Astrocyte of the cerebellum (primary cell): Measurements from ENCODE around the gene OAT.

Experiments
- DNase-seq: peaks from one replicate; pipeline ENCODE4 v3.0.0-alpha.2; 2011; ENCODE audit warnings: low read depth
- H3K4me3 ChIP-seq: 2 replicates; pipeline ENCODE4 v1.5.1; 2011; ENCODE audit warnings: mild to moderate bottlenecking, low read depth, low read length, moderate library complexity
- in situ Hi-C: cut with HindIII; loops from 2 replicates; pipeline ENCODE4 v1.10.0; 2017; ENCODE audit warnings: low sequenced_read_pairs
- TF ChIP-seq, protein P1 (sequence below): IDR thresholded peaks from 2 replicates; pipeline ENCODE4 v1.5.1; 2012; ENCODE audit warnings: low read length, low read depth, moderate library complexity, mild to moderate bottlenecking; ENCODE audit errors: missing control alignments

The OAT gene

DNA sequence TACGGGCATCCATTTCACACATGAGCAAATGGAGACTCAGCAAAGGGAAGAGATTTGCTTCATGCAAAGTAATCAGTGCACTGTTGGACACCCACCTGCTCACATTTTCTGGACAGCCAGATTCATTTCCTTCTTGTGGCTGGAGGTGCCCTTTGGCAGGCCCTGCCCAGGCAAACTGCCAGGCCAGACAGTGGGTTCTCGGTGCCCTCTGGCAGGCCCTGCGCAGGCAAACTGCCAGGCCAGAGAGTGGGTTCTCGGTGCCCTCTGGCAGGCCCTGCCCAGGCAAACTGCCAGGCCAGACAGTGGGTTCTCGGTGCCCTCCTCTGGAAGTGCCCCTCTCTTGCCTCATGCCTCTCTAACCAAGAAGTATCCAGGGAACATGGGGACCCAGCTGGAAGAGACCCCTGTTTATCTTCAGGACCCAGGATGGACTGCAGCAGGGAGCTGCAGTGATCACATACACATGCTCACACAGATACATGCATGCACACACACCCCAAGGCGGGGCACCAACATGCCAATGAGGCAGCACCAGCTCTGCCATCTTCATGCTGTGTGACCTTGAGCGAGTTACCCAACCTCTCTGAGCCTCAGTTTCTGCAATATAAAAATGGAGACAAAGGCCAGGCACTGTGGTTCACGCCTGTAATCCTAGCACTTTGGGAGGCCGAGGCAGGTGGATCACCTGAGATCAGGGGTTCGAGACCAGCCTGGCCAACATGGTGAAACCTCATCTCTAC is 67.1 kb downstream of the OAT start:
- no peak for DNase-seq
- in situ Hi-C loops = no loop called here
- TF ChIP-seq, protein P1, sequence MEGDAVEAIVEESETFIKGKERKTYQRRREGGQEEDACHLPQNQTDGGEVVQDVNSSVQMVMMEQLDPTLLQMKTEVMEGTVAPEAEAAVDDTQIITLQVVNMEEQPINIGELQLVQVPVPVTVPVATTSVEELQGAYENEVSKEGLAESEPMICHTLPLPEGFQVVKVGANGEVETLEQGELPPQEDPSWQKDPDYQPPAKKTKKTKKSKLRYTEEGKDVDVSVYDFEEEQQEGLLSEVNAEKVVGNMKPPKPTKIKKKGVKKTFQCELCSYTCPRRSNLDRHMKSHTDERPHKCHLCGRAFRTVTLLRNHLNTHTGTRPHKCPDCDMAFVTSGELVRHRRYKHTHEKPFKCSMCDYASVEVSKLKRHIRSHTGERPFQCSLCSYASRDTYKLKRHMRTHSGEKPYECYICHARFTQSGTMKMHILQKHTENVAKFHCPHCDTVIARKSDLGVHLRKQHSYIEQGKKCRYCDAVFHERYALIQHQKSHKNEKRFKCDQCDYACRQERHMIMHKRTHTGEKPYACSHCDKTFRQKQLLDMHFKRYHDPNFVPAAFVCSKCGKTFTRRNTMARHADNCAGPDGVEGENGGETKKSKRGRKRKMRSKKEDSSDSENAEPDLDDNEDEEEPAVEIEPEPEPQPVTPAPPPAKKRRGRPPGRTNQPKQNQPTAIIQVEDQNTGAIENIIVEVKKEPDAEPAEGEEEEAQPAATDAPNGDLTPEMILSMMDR = no peak
- no peak overlapping the region for H3K4me3 ChIP-seq

DNA sequence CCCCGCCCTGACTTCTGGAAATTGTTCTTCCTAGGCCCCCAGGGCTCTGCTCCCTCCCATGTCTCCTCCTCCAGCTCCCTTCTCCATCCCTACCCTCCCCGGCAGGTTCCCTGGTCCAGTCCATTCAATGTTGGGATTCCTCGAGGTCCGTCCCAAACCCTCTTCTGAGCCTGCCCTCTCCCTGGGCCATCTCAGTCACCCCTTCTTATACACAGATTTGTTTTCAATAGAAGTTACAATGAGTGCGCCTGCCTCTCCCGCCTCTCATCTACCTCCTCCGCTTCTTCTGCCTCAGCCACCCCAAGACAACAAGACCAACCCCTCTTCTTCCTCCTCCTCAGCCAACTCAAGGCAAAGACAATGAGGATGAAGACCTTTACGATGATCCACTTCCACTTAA is 67.9 kb downstream of the OAT start:
- H3K4me3 ChIP-seq = no peak overlapping the region
- DNase-seq = no peak
- TF ChIP-seq, protein P1 = no peak
- in situ Hi-C loops = no loop called here

DNA sequence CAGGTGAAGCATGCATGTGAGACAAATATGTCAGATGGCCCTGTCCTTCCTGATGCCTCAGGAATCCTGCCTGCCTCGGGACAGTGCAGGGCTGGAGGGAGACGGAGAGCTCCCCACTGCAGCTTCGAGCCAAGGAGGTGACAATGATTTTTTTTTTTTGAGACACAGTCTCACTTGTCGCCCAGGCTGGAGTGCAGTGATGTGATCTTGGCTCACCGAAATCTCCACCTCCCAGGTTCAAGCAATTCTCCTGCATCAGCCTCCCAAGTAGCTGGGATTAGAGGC is 68.8 kb downstream of the OAT start:
- in situ Hi-C loops = no loop called here
- no peak overlapping the region for H3K4me3 ChIP-seq

DNA sequence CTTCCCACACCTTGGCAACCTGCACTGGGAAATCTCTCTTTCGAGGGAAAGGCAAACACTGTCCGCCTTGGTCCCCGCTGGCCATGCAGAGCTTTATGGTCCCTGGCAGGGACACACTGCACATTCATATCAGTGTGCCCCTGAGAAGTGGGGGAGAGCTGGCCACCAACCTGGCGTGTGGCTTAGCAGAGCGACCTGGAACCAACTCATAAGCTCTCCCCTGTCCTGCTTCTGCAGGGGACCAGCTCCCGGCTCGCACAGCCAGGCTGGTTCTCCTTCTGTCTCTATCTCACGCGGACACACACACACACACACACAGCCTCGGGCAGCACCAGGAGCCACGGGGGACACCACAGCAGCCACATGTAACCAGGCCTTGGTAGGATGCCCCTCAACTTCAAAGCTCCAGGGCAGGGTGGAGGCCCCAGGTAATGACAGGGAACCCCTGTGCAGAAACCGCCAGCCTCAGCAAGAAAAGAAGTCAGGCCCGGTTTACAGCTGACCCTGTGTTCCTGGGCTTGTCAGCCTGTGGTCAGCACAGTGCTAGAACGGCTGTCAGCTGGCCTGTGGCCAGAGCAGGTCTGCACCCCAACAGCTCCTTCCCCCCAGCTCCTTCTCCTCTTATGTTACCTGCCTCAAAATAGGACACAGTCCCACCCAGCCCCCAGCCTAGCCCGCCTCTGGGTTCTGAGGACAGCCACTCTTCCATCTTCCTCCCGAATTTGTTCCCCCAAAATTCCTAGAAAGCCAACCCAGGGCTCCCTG is 69.3 kb downstream of the OAT start:
- in situ Hi-C loops = no loop called here

More for the DNA sequence above, 68.8 kb downstream of the OAT start:
- no peak for DNase-seq
- TF ChIP-seq, protein P1 = no peak

DNA sequence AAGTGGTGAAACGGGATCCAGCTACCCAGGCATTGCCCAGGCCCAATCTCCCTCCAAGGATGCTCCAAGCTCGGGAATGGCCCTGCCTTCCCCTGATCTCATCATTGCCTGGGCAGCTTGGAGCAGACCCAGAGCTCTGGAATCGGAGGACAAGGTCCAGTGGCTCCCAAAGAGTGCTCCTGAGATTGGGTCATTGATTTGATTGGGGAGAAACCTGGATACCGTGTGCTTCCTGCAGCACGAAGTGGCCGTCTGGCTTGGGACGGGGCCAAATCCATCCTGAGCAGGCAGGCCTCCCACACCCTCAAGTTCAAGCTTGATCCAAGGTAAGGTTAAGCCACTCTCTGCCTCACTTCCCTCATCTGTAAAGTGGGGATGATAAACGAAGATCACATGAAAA is 69.9 kb downstream of the OAT start:
- no peak overlapping the region for H3K4me3 ChIP-seq
- DNase-seq = no peak
- in situ Hi-C loops = no loop called here
- TF ChIP-seq, protein P1 = no peak

More for the DNA sequence above, 69.3 kb downstream of the OAT start:
- no peak for DNase-seq
- TF ChIP-seq, protein P1 = no peak
- no peak overlapping the region for H3K4me3 ChIP-seq

DNA sequence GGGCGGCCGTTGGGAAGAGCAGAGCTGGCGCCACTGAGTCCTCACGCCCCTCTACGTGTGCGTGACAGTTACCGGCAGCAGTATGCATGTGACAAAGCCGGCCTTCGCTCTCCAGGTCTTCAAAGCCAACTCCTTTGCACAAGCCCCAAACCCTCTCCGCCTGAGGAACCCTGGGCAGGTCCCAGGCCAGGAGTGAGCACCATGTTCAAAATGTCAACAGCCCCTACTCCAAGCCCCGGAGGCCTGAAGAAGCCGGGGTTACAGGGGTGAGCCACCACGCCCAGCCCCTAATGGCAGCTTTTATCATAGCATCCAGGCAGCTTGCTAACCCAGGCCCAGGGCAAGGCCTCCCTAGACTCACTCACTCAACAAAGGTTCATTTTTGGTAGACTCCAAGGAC is 70.8 kb downstream of the OAT start:
- H3K4me3 ChIP-seq = no peak overlapping the region
- in situ Hi-C loops = no loop called here
- TF ChIP-seq, protein P1 = no peak
- DNase-seq = no peak
